ENCODE data around the gene SHISA3.

- TF ChIP-seq CTCF (conservative IDR thresholded peaks at IDR 0.05) (no peak), ZFX (IDR thresholded peaks at IDR 0.05) (no peak)
Observed at GRCh38 chr4:42360256-42360669, 37.0 kb upstream of the SHISA3 start.

Data from C4-2B (cell line).